GM23338 (cell line): ENCODE measurements around the gene FBXO47. TPM values are rescaled to one million over a fixed set of nuclear protein-coding genes. Genes with fewer than 3 reads are reported as not detected.

Experiments
- ATAC-seq: fragments of 200-7000 bp; cut with Tn5 transposase; 3 replicates; pipeline ENCODE4 v1.9.1; 2020
- DNase-seq: peaks from one replicate; pipeline ENCODE4 v3.0.0-alpha.2; 2015; ENCODE audit warnings: low spot score
- H2AFZ ChIP-seq: fragments of 200-600 bp; sonication (generic); 2 replicates; pipeline ENCODE4 v1.8.0; 2016; ENCODE audit warnings: antibody characterized with exemption, mild to moderate bottlenecking, moderate library complexity
- H3F3A ChIP-seq: fragments of 200-600 bp; sonication (generic); replicated peaks from 2 replicates; pipeline ENCODE4 v1.8.0; 2017; ENCODE audit warnings: antibody characterized with exemption, mixed run types, low read depth
- H3K27ac ChIP-seq: fragments of 200-600 bp; sonication (generic); 2 replicates; pipeline ENCODE4 v1.6.1; 2016; ENCODE audit warnings: low read depth
- H3K27me3 ChIP-seq: fragments of 200-600 bp; sonication (generic); 2 replicates; pipeline ENCODE4 v1.8.0; 2016; ENCODE audit warnings: mild to moderate bottlenecking, mixed run types, moderate library complexity; ENCODE audit not compliant: insufficient read depth
- H3K36me3 ChIP-seq: fragments of 200-600 bp; sonication (generic); 2 replicates; pipeline ENCODE4 v1.8.0; 2016; ENCODE audit warnings: mild to moderate bottlenecking; ENCODE audit not compliant: insufficient read depth
- H3K4me1 ChIP-seq: fragments of 200-600 bp; sonication (generic); 2 replicates; pipeline ENCODE4 v1.8.0; 2016; ENCODE audit warnings: mild to moderate bottlenecking, moderate library complexity; ENCODE audit not compliant: insufficient read depth
- H3K4me2 ChIP-seq: fragments of 200-600 bp; sonication (generic); 2 replicates; pipeline ENCODE4 v1.7.1; 2017; ENCODE audit warnings: mixed run types
- H3K4me3 ChIP-seq: fragments of 200-600 bp; sonication (generic); 2 replicates; pipeline ENCODE4 v1.6.1; 2016; ENCODE audit warnings: mixed run types
- H3K79me2 ChIP-seq: fragments of 200-600 bp; sonication (generic); replicated peaks from 2 replicates; pipeline ENCODE4 v1.8.0; 2017; ENCODE audit warnings: mild to moderate bottlenecking; ENCODE audit not compliant: insufficient read depth
- H3K9me2 ChIP-seq: fragments of 200-600 bp; sonication (generic); 2 replicates; pipeline ENCODE4 v1.8.0; 2017; ENCODE audit not compliant: insufficient read depth
- H4K20me1 ChIP-seq: fragments of 200-600 bp; sonication (generic); replicated peaks from 2 replicates; pipeline ENCODE4 v1.8.0; 2017; ENCODE audit warnings: mild to moderate bottlenecking; ENCODE audit not compliant: insufficient read depth
- H3K27ac Mint-ChIP-seq: 2 replicates; pipeline ENCODE4 v1.8.0; 2020; ENCODE audit warnings: inconsistent platforms, mild to moderate bottlenecking, moderate library complexity, mixed read lengths
- H3K27me3 Mint-ChIP-seq: 3 replicates; pipeline ENCODE4 v1.8.0; 2022; ENCODE audit warnings: low read depth, mild to moderate bottlenecking, moderate library complexity, mixed read lengths, inconsistent platforms; ENCODE audit not compliant: insufficient read depth, poor library complexity
- H3K36me3 Mint-ChIP-seq: 3 replicates; pipeline ENCODE4 v1.8.0; 2021; ENCODE audit warnings: low read depth, mild to moderate bottlenecking, inconsistent platforms, moderate library complexity, mixed read lengths
- H3K4me1 Mint-ChIP-seq: 3 replicates; pipeline ENCODE4 v1.8.0; 2020; ENCODE audit warnings: mild to moderate bottlenecking, inconsistent platforms, mixed read lengths
- H3K4me3 Mint-ChIP-seq: 3 replicates; pipeline ENCODE4 v1.8.0; 2021; ENCODE audit warnings: moderate library complexity, mild to moderate bottlenecking, inconsistent platforms, mixed read lengths
- H3K9me3 Mint-ChIP-seq: 3 replicates; pipeline ENCODE4 v1.8.0; 2020; ENCODE audit warnings: moderate library complexity, mild to moderate bottlenecking, inconsistent platforms, mixed read lengths
- CREB1 ChIP-seq: fragments of 250-450 bp; sonication (Bioruptor Pico); IDR thresholded peaks from 2 replicates; pipeline ENCODE4 v1.5.0; 2020; ENCODE audit warnings: low read depth, mild to moderate bottlenecking, moderate library complexity
- EZH2 ChIP-seq: fragments of 200-600 bp; sonication (generic); IDR thresholded peaks from one replicate; pipeline ENCODE4 v1.8.0; 2017; ENCODE audit warnings: antibody characterized with exemption, mild to moderate bottlenecking, low read depth; ENCODE audit not compliant: unreplicated experiment
- EZH2phosphoT487 ChIP-seq: fragments of 200-600 bp; sonication (generic); IDR thresholded peaks from one replicate; pipeline ENCODE4 v1.8.1; 2018; ENCODE audit warnings: antibody characterized with exemption; ENCODE audit not compliant: unreplicated experiment
- JUNB ChIP-seq: IDR thresholded peaks from one replicate; pipeline ENCODE4 v1.6.1; 2016; ENCODE audit warnings: antibody characterized with exemption; ENCODE audit not compliant: unreplicated experiment
- NANOG ChIP-seq: IDR thresholded peaks from 2 replicates; pipeline ENCODE4 v1.6.1; 2016; ENCODE audit warnings: antibody characterized with exemption, borderline replicate concordance
- POLR2AphosphoS5 ChIP-seq: IDR thresholded peaks from 2 replicates; pipeline ENCODE4 v1.6.1; 2016; ENCODE audit warnings: antibody characterized with exemption, low read depth
- STAT1 ChIP-seq: IDR thresholded peaks from one replicate; pipeline ENCODE4 v1.6.1; 2016; ENCODE audit warnings: antibody characterized with exemption; ENCODE audit not compliant: unreplicated experiment
- ZNF331 ChIP-seq: fragments of 250-450 bp; sonication (Bioruptor Pico); IDR thresholded peaks from 2 replicates; pipeline ENCODE4 v1.5.0; 2020; ENCODE audit warnings: low read depth, mild to moderate bottlenecking, moderate library complexity
- polyA plus RNA-seq: library from polyadenylated mRNA; unstranded; fragments of >200 nt; fragmentation: Nextera tagmentation; extraction: Ambion mirVana; gene quantifications from 2 replicates; pipeline ENCODE4 v1.2.1, GENCODE V29; 2016
- total RNA-seq: library from RNA; depleted of rRNA; stranded (reverse); fragments of >200 nt; shearing (Covaris generic); gene quantifications from 2 replicates; pipeline ENCODE4 v1.2.3, GENCODE V29; 2014
- TF ChIP-seq, protein P1 (sequence below): IDR thresholded peaks from 2 replicates; pipeline ENCODE4 v1.6.1; 2016; ENCODE audit warnings: antibody characterized with exemption
- TF ChIP-seq, protein P2 (sequence below): IDR thresholded peaks from one replicate; pipeline ENCODE4 v1.6.1; 2018; ENCODE audit warnings: antibody characterized with exemption; ENCODE audit not compliant: unreplicated experiment
- TF ChIP-seq, protein P3 (sequence below), 2 experiments: fragments of 200-600 bp in 1 of 2; sonication (generic) in 1 of 2; conservative IDR thresholded peaks; 2 replicates each; pipeline versions ENCODE4 v1.5.1 to v1.6.1; 2016 to 2017; ENCODE audit warnings: antibody characterized with exemption in 2 of 2, low read depth in 2 of 2, mild to moderate bottlenecking in 2 of 2, moderate library complexity in 1 of 2
- TF ChIP-seq, protein P4 (sequence below): fragments of 250-450 bp; sonication (Bioruptor Pico); IDR thresholded peaks from 2 replicates; pipeline ENCODE4 v1.5.0; 2020; ENCODE audit warnings: mild to moderate bottlenecking, moderate library complexity

FBXO47 gene
- total and polyA plus RNA-seq, 2 experiments from 2014 or later: not detected

DNA sequence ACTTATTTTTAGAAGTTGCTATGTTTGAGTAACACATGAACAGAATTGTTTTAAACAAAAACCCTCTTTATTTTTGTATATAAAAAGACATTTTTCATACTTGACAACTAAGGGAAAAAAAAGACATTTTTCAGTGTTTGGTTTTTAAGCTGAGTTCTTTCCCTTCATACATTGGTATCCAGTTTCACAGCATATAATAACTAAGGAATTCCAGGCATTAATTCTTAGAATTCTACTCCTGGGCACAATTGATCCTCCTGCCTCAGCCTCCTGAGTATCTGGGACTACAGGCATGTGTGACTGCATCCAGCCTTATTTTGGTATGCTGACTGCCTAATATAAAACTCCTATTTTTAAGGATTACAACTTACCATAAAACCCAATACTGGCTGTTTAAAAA, 8.4 kb downstream of the FBXO47 start:
- Histone ChIP-seq H3K27me3 (no peaks in the 10 kb centered on the region), H3K4me1 (no peaks in the 10 kb centered on the region), H3K27ac (no peak overlapping the region), H4K20me1 (no peaks in the 10 kb centered on the region), H3K36me3 (no peaks in the 10 kb centered on the region), H3K4me3 (no peak overlapping the region), H3F3A (no peaks in the 10 kb centered on the region), H3K4me2 (no peak overlapping the region), H3K79me2 (no peaks in the 10 kb centered on the region), H3K9me2 (no peaks in the 10 kb centered on the region), H2AFZ (no peak overlapping the region)
- no peak overlapping the region for H3K27ac Mint-ChIP-seq
- H3K4me1 Mint-ChIP-seq: no peaks in the 10 kb centered on the region
- H3K27me3 Mint-ChIP-seq: peaks cover 1% of the 10 kb centered on the region
- DNase-seq (no peak), ATAC-seq (no peak)
- H3K4me3 Mint-ChIP-seq: no peak overlapping the region
- TF ChIP-seq EZH2phosphoT487 (no peak), STAT1 (no peak), JUNB (no peak), ZNF331 (CRISPR knock-in tag) (no peak), NANOG (no peak), EZH2 (no peak), CREB1 (no peak), POLR2AphosphoS5 (no peak)
- TF ChIP-seq, protein P1, sequence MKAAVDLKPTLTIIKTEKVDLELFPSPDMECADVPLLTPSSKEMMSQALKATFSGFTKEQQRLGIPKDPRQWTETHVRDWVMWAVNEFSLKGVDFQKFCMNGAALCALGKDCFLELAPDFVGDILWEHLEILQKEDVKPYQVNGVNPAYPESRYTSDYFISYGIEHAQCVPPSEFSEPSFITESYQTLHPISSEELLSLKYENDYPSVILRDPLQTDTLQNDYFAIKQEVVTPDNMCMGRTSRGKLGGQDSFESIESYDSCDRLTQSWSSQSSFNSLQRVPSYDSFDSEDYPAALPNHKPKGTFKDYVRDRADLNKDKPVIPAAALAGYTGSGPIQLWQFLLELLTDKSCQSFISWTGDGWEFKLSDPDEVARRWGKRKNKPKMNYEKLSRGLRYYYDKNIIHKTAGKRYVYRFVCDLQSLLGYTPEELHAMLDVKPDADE: no peak
- TF ChIP-seq, protein P2, sequence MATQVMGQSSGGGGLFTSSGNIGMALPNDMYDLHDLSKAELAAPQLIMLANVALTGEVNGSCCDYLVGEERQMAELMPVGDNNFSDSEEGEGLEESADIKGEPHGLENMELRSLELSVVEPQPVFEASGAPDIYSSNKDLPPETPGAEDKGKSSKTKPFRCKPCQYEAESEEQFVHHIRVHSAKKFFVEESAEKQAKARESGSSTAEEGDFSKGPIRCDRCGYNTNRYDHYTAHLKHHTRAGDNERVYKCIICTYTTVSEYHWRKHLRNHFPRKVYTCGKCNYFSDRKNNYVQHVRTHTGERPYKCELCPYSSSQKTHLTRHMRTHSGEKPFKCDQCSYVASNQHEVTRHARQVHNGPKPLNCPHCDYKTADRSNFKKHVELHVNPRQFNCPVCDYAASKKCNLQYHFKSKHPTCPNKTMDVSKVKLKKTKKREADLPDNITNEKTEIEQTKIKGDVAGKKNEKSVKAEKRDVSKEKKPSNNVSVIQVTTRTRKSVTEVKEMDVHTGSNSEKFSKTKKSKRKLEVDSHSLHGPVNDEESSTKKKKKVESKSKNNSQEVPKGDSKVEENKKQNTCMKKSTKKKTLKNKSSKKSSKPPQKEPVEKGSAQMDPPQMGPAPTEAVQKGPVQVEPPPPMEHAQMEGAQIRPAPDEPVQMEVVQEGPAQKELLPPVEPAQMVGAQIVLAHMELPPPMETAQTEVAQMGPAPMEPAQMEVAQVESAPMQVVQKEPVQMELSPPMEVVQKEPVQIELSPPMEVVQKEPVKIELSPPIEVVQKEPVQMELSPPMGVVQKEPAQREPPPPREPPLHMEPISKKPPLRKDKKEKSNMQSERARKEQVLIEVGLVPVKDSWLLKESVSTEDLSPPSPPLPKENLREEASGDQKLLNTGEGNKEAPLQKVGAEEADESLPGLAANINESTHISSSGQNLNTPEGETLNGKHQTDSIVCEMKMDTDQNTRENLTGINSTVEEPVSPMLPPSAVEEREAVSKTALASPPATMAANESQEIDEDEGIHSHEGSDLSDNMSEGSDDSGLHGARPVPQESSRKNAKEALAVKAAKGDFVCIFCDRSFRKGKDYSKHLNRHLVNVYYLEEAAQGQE: no peak
- TF ChIP-seq, protein P3, sequence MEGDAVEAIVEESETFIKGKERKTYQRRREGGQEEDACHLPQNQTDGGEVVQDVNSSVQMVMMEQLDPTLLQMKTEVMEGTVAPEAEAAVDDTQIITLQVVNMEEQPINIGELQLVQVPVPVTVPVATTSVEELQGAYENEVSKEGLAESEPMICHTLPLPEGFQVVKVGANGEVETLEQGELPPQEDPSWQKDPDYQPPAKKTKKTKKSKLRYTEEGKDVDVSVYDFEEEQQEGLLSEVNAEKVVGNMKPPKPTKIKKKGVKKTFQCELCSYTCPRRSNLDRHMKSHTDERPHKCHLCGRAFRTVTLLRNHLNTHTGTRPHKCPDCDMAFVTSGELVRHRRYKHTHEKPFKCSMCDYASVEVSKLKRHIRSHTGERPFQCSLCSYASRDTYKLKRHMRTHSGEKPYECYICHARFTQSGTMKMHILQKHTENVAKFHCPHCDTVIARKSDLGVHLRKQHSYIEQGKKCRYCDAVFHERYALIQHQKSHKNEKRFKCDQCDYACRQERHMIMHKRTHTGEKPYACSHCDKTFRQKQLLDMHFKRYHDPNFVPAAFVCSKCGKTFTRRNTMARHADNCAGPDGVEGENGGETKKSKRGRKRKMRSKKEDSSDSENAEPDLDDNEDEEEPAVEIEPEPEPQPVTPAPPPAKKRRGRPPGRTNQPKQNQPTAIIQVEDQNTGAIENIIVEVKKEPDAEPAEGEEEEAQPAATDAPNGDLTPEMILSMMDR (conservative IDR thresholded peaks at IDR 0.05; ENCODE audit: low read depth in 2 of 2): no peak
- no peaks in the 10 kb centered on the region for H3K9me3 Mint-ChIP-seq
- H3K36me3 Mint-ChIP-seq: no peaks in the 10 kb centered on the region

DNA sequence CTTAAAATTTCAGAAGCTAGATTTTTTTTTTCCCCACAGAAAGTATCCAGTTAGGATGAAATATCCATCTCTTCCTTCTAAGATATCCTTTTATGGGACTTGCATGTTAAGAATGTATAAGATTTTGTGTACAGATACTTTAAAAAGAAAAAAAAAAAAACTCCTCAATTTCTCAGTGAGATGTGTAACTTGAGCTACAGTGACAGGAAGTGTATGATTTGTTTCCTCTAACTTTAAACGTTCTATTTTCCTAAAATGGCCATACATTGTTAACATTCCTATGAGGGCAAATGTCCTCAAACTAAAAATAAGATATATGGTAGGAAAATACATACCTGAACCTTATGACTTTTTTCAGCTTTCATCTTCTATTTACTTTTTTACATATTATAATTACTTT, 8.9 kb downstream of the FBXO47 start:
- Histone ChIP-seq H3K4me1 (no peaks in the 10 kb centered on the region), H4K20me1 (no peaks in the 10 kb centered on the region), H3F3A (no peaks in the 10 kb centered on the region), H3K79me2 (no peaks in the 10 kb centered on the region), H3K4me2 (no peak overlapping the region), H3K4me3 (no peak overlapping the region), H3K9me2 (no peaks in the 10 kb centered on the region), H3K36me3 (no peaks in the 10 kb centered on the region), H3K27me3 (no peaks in the 10 kb centered on the region), H3K27ac (no peak overlapping the region), H2AFZ (no peak overlapping the region)
- Mint-ChIP-seq H3K9me3 (no peaks in the 10 kb centered on the region), H3K27ac (no peak overlapping the region), H3K27me3 (peaks cover 1% of the 10 kb centered on the region), H3K4me1 (no peaks in the 10 kb centered on the region), H3K4me3 (no peak overlapping the region), H3K36me3 (no peaks in the 10 kb centered on the region)
- ATAC-seq (no peak), DNase-seq (no peak)
- TF ChIP-seq, protein P4, sequence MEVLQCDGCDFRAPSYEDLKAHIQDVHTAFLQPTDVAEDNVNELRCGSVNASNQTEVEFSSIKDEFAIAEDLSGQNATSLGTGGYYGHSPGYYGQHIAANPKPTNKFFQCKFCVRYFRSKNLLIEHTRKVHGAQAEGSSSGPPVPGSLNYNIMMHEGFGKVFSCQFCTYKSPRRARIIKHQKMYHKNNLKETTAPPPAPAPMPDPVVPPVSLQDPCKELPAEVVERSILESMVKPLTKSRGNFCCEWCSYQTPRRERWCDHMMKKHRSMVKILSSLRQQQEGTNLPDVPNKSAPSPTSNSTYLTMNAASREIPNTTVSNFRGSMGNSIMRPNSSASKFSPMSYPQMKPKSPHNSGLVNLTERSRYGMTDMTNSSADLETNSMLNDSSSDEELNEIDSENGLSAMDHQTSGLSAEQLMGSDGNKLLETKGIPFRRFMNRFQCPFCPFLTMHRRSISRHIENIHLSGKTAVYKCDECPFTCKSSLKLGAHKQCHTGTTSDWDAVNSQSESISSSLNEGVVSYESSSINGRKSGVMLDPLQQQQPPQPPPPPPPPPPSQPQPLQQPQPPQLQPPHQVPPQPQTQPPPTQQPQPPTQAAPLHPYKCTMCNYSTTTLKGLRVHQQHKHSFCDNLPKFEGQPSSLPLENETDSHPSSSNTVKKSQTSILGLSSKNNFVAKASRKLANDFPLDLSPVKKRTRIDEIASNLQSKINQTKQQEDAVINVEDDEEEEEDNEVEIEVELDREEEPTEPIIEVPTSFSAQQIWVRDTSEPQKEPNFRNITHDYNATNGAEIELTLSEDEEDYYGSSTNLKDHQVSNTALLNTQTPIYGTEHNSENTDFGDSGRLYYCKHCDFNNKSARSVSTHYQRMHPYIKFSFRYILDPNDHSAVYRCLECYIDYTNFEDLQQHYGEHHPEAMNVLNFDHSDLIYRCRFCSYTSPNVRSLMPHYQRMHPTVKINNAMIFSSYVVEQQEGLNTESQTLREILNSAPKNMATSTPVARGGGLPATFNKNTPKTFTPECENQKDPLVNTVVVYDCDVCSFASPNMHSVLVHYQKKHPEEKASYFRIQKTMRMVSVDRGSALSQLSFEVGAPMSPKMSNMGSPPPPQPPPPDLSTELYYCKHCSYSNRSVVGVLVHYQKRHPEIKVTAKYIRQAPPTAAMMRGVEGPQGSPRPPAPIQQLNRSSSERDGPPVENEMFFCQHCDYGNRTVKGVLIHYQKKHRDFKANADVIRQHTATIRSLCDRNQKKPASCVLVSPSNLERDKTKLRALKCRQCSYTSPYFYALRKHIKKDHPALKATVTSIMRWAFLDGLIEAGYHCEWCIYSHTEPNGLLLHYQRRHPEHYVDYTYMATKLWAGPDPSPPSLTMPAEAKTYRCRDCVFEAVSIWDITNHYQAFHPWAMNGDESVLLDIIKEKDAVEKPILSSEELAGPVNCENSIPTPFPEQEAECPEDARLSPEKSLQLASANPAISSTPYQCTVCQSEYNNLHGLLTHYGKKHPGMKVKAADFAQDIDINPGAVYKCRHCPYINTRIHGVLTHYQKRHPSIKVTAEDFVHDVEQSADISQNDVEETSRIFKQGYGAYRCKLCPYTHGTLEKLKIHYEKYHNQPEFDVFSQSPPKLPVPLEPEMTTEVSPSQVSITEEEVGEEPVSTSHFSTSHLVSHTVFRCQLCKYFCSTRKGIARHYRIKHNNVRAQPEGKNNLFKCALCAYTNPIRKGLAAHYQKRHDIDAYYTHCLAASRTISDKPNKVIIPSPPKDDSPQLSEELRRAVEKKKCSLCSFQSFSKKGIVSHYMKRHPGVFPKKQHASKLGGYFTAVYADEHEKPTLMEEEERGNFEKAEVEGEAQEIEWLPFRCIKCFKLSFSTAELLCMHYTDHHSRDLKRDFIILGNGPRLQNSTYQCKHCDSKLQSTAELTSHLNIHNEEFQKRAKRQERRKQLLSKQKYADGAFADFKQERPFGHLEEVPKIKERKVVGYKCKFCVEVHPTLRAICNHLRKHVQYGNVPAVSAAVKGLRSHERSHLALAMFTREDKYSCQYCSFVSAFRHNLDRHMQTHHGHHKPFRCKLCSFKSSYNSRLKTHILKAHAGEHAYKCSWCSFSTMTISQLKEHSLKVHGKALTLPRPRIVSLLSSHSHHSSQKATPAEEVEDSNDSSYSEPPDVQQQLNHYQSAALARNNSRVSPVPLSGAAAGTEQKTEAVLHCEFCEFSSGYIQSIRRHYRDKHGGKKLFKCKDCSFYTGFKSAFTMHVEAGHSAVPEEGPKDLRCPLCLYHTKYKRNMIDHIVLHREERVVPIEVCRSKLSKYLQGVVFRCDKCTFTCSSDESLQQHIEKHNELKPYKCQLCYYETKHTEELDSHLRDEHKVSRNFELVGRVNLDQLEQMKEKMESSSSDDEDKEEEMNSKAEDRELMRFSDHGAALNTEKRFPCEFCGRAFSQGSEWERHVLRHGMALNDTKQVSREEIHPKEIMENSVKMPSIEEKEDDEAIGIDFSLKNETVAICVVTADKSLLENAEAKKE: no peak
